ENCODE results near the gene NALCN.

DNA sequence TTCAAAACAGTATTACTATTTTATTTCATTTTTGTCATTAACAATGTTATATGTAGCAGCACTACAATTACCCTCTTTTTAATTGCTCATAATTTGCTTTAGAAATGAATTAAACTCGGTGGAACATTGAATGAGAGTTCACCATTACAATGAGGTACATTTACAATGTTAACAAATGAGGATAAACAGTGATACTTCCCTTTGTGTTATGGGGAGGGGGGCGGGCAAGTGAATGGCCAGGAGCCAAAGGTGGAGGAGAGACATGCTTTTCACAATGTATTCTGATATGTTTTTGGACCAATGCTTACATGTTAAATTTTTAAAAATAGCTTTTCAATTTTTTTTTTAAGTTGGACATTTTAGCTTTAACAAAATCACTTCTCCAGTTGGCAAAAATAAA, 34.2 kb downstream of the NALCN start:
- TF ChIP-seq, protein P1, sequence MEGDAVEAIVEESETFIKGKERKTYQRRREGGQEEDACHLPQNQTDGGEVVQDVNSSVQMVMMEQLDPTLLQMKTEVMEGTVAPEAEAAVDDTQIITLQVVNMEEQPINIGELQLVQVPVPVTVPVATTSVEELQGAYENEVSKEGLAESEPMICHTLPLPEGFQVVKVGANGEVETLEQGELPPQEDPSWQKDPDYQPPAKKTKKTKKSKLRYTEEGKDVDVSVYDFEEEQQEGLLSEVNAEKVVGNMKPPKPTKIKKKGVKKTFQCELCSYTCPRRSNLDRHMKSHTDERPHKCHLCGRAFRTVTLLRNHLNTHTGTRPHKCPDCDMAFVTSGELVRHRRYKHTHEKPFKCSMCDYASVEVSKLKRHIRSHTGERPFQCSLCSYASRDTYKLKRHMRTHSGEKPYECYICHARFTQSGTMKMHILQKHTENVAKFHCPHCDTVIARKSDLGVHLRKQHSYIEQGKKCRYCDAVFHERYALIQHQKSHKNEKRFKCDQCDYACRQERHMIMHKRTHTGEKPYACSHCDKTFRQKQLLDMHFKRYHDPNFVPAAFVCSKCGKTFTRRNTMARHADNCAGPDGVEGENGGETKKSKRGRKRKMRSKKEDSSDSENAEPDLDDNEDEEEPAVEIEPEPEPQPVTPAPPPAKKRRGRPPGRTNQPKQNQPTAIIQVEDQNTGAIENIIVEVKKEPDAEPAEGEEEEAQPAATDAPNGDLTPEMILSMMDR (IDR thresholded peaks at IDR 0.05), result no peak
- no peak for TF ChIP-seq POLR2A (IDR thresholded peaks at IDR 0.05)

Data from right lobe of liver (tissue), 4 donors.